PC-9 (cell line): Measurements from ENCODE around the gene MESP1.

Source experiments
- CTCF ChIP-seq: fragments of 200-600 bp; sonication (generic); conservative IDR thresholded peaks from 2 replicates; pipeline ENCODE4 v1.6.1; 2017; ENCODE audit warnings: mixed run types, antibody characterized with exemption, mild to moderate bottlenecking, moderate library complexity
- EZH2 ChIP-seq: fragments of 200-600 bp; sonication (generic); IDR thresholded peaks from 2 replicates; pipeline ENCODE4 v1.8.0; 2017; ENCODE audit warnings: antibody characterized with exemption, low read depth

- TF ChIP-seq CTCF (no peak), EZH2 (no peak)
Measured at GRCh38 chr15:89775815-89776214, 24.8 kb upstream of the MESP1 start.
